Mesodermal cell (in vitro differentiated cells): Measurements from ENCODE around the gene IDUA.
"Not testable (repeated sequence)": the region's sequence is repeated elsewhere in the genome, so short reads cannot be mapped to it uniquely, and the experiment has no call there.

Experiments
- H3K27ac ChIP-seq: 2 replicates; pipeline ENCODE4 v1.7.0; 2013; ENCODE audit warnings: mild to moderate bottlenecking, low read depth, low read length, moderate library complexity; ENCODE audit not compliant: severe bottlenecking
- H3K36me3 ChIP-seq: 2 replicates; pipeline ENCODE4 v1.7.1; 2013; ENCODE audit warnings: mild to moderate bottlenecking, low read length, moderate library complexity; ENCODE audit not compliant: control insufficient read depth, insufficient read depth
- H3K4me1 ChIP-seq: one replicate; pipeline ENCODE4 v1.7.1; 2013; ENCODE audit warnings: mild to moderate bottlenecking, low read length; ENCODE audit not compliant: insufficient read depth, control insufficient read depth, poor library complexity, severe bottlenecking
- H3K4me3 ChIP-seq: 2 replicates; pipeline ENCODE4 v1.7.0; 2013; ENCODE audit warnings: low read length, control low read depth, mild to moderate bottlenecking; ENCODE audit not compliant: insufficient read depth, poor library complexity, severe bottlenecking; ENCODE audit errors: extremely low read depth
- H3K9me3 ChIP-seq: 2 replicates; pipeline ENCODE4 v1.7.1; 2013; ENCODE audit warnings: mild to moderate bottlenecking, low read length, moderate library complexity; ENCODE audit not compliant: control insufficient read depth
- WGBS, 2 experiments: methylation state at CpG; one replicate each; pipeline ENCODE4 v1.1.5; 2013; ENCODE audit warnings: missing lambda C conversion rate in 2 of 2; ENCODE audit not compliant: insufficient coverage in 2 of 2; 5-methylcytosine and 5-hydroxymethylcytosine counted together

Gene IDUA

DNA sequence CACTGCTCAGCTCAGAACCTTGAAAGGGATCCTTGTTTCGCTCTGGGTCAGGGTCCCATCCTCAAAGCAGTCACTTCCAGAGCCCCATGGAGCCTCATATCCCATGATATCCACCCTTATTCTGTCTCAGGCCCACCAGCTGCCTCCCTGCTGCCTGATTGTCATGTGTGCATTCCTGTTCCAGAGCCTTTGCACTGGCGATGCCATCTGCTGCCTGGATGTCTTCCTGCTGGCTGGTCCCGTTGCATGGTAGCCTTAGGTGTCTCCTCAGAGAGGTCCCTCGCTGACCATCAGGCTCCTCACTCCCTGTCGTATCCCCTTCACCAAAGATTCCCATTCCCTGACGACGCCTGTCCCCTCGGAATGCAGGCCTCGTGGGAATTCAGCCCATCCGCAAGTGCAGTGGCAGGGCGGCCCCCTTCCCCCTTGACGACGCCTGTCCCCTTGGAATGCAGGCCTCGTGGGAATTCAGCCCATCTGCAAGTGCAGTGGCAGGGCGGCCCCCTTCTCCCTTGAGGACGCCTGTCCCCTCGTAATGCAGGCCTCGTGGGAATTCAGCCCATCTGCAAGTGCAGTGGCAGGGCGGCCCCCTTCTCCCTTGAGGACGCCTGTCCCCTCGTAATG is 12.5 kb downstream of the IDUA start:
- H3K4me3 ChIP-seq, H3K4me1 ChIP-seq, H3K9me3 ChIP-seq, H3K27ac ChIP-seq, H3K36me3 ChIP-seq: not testable (repeated sequence)
- 70 to 80% methylated on average over 11 of the region's 21 CpGs for WGBS, 2 experiments

GRCh38 chr4:999882-1000425 is 13.1 kb downstream of the IDUA start:
- Histone ChIP-seq H3K9me3 (no peaks in the 10 kb centered on the region), H3K27ac (no peak overlapping the region), H3K4me3 (no peak overlapping the region), H3K4me1 (no peaks in the 10 kb centered on the region), H3K36me3 (no peaks in the 10 kb centered on the region)
- 77 to 85% methylated on average over 8 to 14 of the region's 18 CpGs for WGBS, 2 experiments

DNA sequence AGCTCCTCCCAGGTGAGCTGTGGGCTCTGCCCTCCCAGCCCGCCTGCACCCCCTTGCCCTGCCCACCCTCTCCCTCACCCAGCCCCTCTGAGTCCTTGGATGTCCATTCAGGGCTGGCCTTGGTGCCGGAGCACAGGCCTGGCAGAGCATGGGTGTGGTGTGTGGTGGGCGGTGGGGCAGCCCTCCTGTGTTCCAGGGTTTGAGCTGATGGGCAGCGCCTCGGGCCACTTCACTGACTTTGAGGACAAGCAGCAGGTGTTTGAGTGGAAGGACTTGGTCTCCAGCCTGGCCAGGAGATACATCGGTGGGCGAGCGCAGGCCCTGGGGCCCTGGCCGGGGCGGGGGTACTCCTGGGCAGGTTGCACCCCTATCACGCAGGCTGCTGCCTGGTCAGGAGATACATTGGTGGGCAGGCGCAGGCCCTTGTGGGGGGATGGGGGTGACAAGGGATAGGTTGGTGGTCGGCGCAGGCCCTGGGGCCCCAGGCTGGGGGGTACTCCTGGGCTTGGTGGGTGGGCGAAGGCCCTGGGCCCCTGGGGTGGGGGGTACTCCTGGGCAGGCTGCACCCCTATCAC is 13.9 kb downstream of the IDUA start:
- Histone ChIP-seq H3K9me3 (no peaks in the 10 kb centered on the region), H3K4me3 (no peak overlapping the region), H3K27ac (no peak overlapping the region), H3K36me3 (no peaks in the 10 kb centered on the region), H3K4me1 (no peaks in the 10 kb centered on the region)
- WGBS, 2 experiments = 94% methylated on average over 6 to 8 of the region's 15 CpGs

DNA sequence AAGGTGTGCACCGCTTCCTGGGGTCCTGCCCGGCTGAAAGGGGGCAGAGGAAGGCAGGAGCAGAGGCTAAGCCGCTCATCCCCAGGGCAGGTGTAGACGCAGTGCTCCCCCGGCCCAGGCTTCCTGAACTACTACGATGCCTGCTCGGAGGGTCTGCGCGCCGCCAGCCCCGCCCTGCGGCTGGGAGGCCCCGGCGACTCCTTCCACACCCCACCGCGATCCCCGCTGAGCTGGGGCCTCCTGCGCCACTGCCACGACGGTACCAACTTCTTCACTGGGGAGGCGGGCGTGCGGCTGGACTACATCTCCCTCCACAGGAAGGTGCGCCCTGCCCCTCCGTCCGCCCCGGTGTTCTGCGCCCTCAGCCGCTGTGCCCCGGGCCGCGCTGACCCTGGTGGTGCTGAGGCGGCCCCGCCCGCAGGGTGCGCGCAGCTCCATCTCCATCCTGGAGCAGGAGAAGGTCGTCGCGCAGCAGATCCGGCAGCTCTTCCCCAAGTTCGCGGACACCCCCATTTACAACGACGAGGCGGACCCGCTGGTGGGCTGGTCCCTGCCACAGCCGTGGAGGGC is 14.8 kb downstream of the IDUA start:
- H3K4me3 ChIP-seq = no peak overlapping the region
- H3K36me3 ChIP-seq = no peaks in the 10 kb centered on the region
- 59 to 62% methylated on average over 35 to 45 of the region's 48 CpGs for WGBS, 2 experiments
- H3K9me3 ChIP-seq = no peaks in the 10 kb centered on the region
- no peak overlapping the region for H3K27ac ChIP-seq
- H3K4me1 ChIP-seq = no peaks in the 10 kb centered on the region

GRCh38 chr4:1002131-1002630 is 15.3 kb downstream of the IDUA start:
- H3K9me3 ChIP-seq = no peaks in the 10 kb centered on the region
- H3K27ac ChIP-seq = no peak overlapping the region
- H3K36me3 ChIP-seq = no peaks in the 10 kb centered on the region
- WGBS, 2 experiments = 8% methylated on average over 43 to 49 of the region's 54 CpGs
- H3K4me3 ChIP-seq = no peak overlapping the region
- H3K4me1 ChIP-seq = no peaks in the 10 kb centered on the region

DNA sequence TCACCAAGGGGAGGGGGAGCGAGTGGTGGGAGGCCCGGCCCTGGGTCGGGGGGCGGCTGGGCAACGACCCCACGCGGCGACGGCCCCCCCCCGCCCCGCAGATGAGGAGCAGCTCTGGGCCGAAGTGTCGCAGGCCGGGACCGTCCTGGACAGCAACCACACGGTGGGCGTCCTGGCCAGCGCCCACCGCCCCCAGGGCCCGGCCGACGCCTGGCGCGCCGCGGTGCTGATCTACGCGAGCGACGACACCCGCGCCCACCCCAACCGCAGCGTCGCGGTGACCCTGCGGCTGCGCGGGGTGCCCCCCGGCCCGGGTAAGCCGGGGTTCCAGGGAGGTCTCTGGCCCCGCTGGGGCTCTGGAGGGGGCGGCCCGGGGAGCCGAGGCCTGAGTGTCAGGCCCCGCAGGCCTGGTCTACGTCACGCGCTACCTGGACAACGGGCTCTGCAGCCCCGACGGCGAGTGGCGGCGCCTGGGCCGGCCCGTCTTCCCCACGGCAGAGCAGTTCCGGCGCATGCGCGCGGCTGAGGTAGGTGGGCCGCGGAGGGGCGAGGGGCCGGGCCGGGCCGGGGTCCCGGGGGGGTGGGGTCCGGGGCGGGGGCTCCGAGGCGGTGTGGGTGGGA is 15.9 kb downstream of the IDUA start:
- 5 to 6% methylated on average over 47 to 52 of the region's 75 CpGs for WGBS, 2 experiments
- Histone ChIP-seq H3K27ac (no peak overlapping the region), H3K9me3 (no peaks in the 10 kb centered on the region), H3K4me1 (no peaks in the 10 kb centered on the region), H3K4me3 (no peak overlapping the region), H3K36me3 (no peaks in the 10 kb centered on the region)

GRCh38 chr4:1003271-1004070 is 16.6 kb downstream of the IDUA start:
- Histone ChIP-seq H3K4me3 (no peak overlapping the region), H3K27ac (no peak overlapping the region), H3K9me3 (no peaks in the 10 kb centered on the region), H3K36me3 (no peaks in the 10 kb centered on the region), H3K4me1 (no peaks in the 10 kb centered on the region)
- WGBS, 2 experiments = 31 to 32% methylated on average over 58 to 61 of the region's 63 CpGs

- H3K4me1 ChIP-seq = no peaks in the 10 kb centered on the region
- H3K27ac ChIP-seq = no peak overlapping the region
- H3K4me3 ChIP-seq = no peak overlapping the region
- H3K36me3 ChIP-seq = no peaks in the 10 kb centered on the region
- WGBS, 2 experiments = 86 to 89% methylated on average over 13 of the region's 13 CpGs
- no peaks in the 10 kb centered on the region for H3K9me3 ChIP-seq
Measured at GRCh38 chr4:1004071-1004418, 17.2 kb downstream of the IDUA start.

DNA sequence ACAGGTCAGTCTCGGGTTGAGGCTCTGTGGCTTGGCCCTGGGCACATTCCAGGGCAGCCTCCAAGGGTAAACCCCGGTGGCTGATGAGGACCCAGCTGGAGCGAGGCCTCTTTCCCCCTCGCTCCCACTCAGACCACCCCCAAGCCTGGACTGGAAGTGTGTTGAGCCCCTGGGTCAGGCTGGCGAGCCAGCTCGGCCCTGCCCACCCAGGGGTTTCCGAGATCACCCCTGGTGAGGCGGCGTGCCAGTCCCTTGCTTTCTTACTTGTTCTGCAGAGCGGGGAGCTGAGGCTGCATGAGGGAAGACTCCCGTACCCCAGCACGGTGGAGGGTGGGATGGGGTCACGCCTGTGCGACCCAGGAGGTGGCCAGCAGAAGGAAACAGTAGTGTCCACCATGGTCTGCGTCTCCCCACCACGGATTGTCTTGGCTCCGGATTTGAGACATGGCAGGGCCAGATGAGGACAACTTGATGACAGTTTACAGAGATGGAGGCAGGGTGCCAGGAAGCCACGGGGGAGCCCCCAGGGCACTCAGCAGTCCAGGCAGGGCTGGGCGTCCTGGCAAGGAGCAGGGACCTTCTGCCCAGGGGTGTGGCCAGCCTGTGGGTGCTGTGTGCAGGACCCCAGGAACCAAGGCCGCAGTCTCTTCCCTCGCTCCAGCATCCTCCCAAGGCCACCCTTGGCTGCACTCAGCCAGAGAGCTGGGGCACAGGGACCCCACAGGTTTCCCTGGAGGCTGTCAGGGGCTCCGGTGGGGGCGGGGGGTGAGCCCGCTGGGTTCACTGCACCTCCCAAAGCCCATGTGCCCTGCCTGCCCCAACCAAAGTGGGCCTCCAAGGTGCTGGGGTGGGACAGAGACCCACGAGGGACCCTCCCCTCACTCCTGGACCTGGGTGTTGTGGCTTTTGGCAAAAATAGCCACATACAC is 18.0 kb downstream of the IDUA start:
- WGBS, 2 experiments = 81 to 82% methylated on average over 17 to 24 of the region's 25 CpGs

More for the DNA sequence above, 18.0 kb downstream of the IDUA start:
- H3K27ac ChIP-seq = no peak overlapping the region
- no peaks in the 10 kb centered on the region for H3K36me3 ChIP-seq
- no peaks in the 10 kb centered on the region for H3K4me1 ChIP-seq
- H3K4me3 ChIP-seq = no peak overlapping the region
- no peaks in the 10 kb centered on the region for H3K9me3 ChIP-seq
